Stimulated activated naive CD4-positive, alpha-beta T cell (primary cell): Measurements from ENCODE around the gene CPEB3.
"Not testable (repeated sequence)": the region's sequence is repeated elsewhere in the genome, so short reads cannot be mapped to it uniquely, and the experiment has no call there.

ENCODE experiments used
- DNase-seq, 6 experiments: peaks; one replicate each; lab custom pipeline; 2025; lab: John Stamatoyannopoulos, UW

The CPEB3 gene

DNA sequence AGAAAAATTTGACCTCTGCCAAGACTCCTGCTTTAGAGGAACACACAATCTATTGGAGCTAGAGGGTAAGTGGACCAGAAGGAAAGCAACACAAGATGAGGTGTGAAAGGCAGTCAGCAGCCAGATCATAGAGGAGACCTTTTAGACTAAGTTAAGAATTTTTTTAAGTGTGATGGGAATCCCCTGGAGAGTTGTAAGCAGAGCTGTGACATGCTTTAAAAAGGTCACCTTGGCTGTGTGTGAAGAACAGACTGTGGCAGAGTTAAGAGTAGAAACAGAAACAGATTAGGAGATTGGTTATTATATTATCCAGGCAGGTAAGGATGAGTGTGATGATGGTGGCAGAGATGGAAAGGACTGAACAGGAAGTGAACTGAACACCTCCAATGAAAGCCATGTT is 23.5 kb downstream of the CPEB3 start:
- no peak for DNase-seq

DNA sequence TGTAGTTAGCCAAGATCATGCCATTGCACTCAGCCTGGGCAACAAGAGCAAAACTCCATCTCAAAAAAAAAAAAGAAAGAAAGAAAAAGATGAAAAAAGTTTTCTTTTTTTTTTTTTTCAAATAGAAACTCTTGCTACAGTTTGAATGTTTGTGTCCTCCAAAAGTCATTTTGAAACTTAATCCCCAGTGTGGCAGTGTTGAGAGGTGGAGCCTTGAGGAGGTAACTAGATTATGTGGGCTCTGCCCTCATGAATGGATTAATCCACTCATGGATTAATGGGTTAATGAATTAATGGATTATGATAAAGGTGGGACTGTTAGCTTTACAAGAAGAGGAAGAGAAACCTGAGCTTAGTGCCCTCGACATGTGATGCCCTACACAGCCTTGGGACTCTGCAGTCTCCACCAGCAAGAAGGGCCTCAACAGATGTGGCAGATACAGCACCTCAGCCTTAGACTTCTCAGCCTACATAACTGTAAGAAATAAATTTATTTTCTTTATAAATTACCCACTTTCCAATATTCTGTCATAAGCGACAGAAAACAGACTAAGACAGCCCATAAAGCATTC is 25.1 kb downstream of the CPEB3 start:
- DNase-seq, result no peak

- DNase-seq, result no peak
These were observed 26.6 kb downstream of the CPEB3 start for GRCh38 chr10:92264249-92264648.

GRCh38 chr10:92263396-92263795 is 27.5 kb downstream of the CPEB3 start:
- DNase-seq, result no peak

- DNase-seq, result no peak
These were observed 42.3 kb downstream of the CPEB3 start for GRCh38 chr10:92248566-92248965.

DNA sequence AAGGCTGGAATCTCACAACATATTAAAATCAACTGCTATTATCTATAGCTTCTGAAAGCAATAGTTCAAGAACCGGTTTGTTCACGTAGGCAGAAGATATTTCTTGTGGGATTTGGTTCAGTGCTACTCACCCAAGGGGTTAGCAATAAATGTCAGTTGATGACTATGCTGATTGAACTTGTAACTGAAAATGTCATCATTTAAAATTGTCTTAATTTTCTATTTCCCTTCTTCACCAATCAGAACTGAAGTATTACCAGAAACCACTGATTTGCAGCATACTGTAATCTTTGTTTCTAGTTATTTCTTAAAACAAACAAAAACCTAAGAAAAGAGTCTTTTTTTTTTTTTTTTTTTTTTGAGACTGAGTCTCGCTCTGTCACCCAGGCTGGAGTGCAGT is 46.1 kb downstream of the CPEB3 start:
- no peak for DNase-seq

- DNase-seq, result peak in 4 of 6 experiments; percentile 9 to 40 (median 18)
These were observed 47.8 kb downstream of the CPEB3 start for GRCh38 chr10:92242910-92243671.

- DNase-seq, result no peak
These were observed 48.5 kb downstream of the CPEB3 start for GRCh38 chr10:92242380-92242779.

GRCh38 chr10:92241501-92241900 is 49.4 kb downstream of the CPEB3 start:
- no peak for DNase-seq

- DNase-seq, result peak in 1 of 6 experiments; percentile 17
These were observed 49.7 kb downstream of the CPEB3 start for GRCh38 chr10:92241158-92241500.

DNA sequence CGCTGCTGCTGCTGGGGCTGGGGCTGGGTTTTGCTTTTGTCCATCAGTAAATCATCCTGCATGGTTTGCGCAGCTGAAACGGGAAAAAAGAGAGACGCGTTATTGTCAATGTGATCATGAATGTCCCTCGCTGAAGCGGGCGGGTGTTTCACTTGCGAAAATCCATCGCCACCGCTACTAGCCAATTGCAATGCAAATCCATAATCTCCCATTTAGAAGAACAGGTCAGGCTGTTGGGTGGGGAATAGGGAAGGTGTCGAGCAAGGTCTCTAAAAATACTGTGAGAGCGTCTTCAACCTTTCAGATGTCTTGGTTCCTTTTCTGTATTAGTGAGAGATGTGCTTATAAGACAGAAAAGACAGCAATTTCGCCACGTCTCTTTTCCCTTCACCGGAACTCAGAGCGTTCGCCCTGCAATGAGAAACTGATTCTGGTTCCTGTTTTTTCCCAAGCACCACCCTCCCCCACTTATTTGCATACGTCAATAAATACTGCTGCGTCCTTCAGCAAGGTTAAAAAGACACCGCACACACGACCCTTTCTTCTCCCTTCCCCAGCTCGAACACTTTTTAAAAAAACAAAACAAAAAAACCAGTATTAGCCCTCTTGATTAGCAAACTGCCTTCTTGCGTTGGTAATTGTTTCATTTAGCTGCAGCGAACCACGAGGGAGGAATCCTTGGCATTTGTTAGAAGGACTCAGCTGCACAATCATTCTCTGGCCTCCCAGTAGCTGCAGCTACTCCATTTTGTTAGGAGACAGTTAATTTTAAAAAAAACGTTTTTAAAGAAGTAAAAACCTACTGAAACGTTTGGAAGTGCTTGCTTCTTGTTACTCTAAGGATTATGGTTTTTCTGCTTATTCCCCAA is 50.4 kb downstream of the CPEB3 start:
- peak in 2 of 6 experiments; percentile 41 to 58 for DNase-seq

GRCh38 chr10:92239600-92240288 is 51.1 kb downstream of the CPEB3 start:
- peak in 4 of 6 experiments; percentile 14 to 67 (median 24) for DNase-seq

DNA sequence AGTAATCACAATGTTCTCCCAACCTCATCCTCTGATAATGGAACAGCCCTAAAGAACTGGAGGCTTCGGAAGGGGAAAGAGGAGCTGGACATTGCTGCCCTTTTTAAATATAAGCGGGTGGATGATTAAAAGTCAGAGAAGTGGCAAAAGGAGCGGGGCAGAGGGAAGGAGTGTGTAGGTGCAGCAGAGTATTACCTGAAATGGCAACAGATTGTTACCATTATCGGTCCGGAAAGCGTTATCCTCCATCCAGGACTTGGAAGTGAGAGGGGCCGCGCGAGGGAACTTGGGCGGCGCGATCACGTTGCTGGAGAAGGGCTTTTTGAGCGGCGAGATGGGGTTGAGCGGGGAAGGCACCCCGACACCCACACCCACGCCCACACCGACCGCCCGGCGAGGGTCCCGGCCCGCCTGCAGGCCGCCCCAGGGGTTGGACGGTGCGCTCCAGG is 51.7 kb downstream of the CPEB3 start:
- no peak for DNase-seq

- DNase-seq, result no peak
These were observed 52.2 kb downstream of the CPEB3 start for GRCh38 chr10:92238586-92239098.

DNA sequence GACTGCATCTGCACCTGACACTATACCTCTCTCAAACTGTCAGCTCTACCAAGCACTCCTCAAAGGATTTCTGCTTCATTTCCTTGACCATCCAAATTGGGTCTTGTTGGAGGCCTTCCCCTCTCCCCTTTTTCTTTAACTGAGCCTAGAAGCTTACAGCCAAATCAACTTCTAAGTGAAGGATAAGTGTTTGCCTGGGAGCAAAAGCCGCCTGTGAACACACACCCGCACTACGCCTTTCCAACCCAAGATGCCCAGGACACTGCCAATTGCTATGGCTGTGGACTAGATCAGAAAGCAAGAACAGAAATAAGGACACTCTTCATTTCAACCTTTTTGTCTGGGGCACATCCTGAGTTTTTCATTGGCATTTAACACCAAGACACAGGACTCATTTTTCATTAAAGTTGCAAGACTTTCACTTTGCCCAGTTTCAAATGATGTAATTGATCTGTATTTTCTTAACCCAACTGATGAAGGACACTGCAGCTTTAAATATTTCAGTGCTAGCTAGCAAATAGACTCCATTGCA is 52.8 kb downstream of the CPEB3 start:
- no peak for DNase-seq

- DNase-seq, result no peak
These were observed 59.7 kb downstream of the CPEB3 start for GRCh38 chr10:92231196-92231595.

DNA sequence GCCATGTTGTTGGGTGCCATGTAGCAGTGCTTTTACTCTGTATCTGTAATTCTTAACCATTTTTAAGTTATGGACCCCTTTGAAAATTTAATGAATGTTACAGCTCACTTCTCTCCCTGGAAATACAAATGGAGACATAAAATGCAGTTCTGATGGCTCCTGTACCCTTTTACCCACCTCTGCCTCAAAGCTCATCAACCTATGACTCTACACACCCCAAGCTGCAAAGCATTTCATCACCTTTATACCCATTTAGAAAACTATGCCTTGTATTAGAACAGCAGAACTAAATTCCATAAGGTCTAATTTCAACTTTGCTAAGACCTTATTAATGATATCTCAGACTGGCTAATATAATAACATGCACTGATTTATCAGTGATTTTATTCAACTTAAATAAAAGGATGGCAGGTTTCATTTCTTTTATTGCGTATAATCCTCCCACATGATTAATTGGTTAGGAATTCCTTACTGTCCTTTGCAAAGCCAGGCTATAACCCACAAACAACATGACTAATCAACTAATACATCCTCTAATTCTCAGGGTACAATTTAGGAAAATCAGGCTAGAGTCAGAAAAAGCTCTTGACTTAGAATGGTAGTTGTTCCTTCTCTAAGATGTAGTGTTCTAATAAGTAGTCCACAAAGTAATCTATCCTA is 68.1 kb downstream of the CPEB3 start:
- DNase-seq, result no peak

GRCh38 chr10:92219559-92219958 is 71.3 kb downstream of the CPEB3 start:
- no peak for DNase-seq

- DNase-seq, result no peak
These were observed 72.3 kb downstream of the CPEB3 start for GRCh38 chr10:92218569-92218968.

- DNase-seq, result not testable (repeated sequence)
These were observed 74.3 kb downstream of the CPEB3 start for GRCh38 chr10:92216608-92217007.

DNA sequence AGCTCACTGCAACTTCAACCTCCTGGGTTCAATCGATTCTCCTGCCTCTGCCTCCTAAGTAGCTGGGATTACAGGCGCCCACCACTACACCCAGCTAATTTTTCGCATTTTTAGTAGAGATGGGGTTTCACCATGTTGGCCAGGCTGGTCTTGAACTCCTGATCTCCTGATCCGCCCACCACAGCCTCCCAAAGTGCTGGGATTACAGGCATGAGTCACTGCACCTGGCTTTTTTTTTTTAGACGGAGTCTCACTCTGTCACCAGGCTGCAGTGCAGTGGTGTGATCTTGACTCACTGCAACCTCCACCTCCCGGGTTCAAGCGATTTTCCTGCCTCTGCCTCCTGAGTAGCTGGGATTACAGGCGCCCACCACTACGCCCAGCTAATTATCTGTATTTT is 75.7 kb downstream of the CPEB3 start:
- not testable (repeated sequence) for DNase-seq
